ENCODE data around the gene CFAP141. TPM values are rescaled to one million over a fixed set of nuclear protein-coding genes. Genes with fewer than 3 reads are reported as not detected.
"Not testable (repeated sequence)": the region's sequence is repeated elsewhere in the genome, so short reads cannot be mapped to it uniquely, and the experiment has no call there.

Gene CFAP141
- total and polyA plus RNA-seq, 8 donors, result not detected

GRCh38 chr1:154239491-154239890 lies 33.4 kb upstream of the CFAP141 start:
- H3K27ac ChIP-seq, result no peak overlapping the region
- H3K4me1 ChIP-seq, result peaks cover 0 to 16% (median 3%) of the 10 kb centered on the region in 4 donors
- intact Hi-C loops (cut with DNase I; ENCODE audit: low total_unique reads), result no loop called here
- no peaks in the 10 kb centered on the region for H3K9me3 ChIP-seq
- TF ChIP-seq CTCF (IDR thresholded peaks at IDR 0.05) (no peak), EP300 (IDR thresholded peaks at IDR 0.05) (no peak), POLR2A (IDR thresholded peaks at IDR 0.05) (no peak), POLR2AphosphoS5 (IDR thresholded peaks at IDR 0.05) (no peak)
- WGBS, 5 donors, result 82 to 93% (median 89%) methylated on average over 3 of the region's 3 CpGs
- peaks cover 72 to 100% (median 100%) of the 10 kb centered on the region in 4 donors for H3K36me3 ChIP-seq
- no peaks in the 10 kb centered on the region for H3K27me3 ChIP-seq
- H3K4me3 ChIP-seq, result no peak overlapping the region
- DNase-seq, result no peak

- DNase-seq, result no peak
Measured at GRCh38 chr1:154237880-154238506, 31.9 kb upstream of the CFAP141 start.

GRCh38 chr1:154237435-154237834 lies 31.3 kb upstream of the CFAP141 start:
- Histone ChIP-seq H3K36me3 (peaks cover 69 to 100% (median 100%) of the 10 kb centered on the region in 4 donors), H3K4me1 (peaks cover 0 to 16% (median 3%) of the 10 kb centered on the region in 4 donors), H3K9me3 (no peaks in the 10 kb centered on the region), H3K4me3 (no peak overlapping the region), H3K27ac (no peak overlapping the region), H3K27me3 (no peaks in the 10 kb centered on the region)
- TF ChIP-seq POLR2AphosphoS5 (IDR thresholded peaks at IDR 0.05) (no peak), POLR2A (IDR thresholded peaks at IDR 0.05) (no peak), EP300 (IDR thresholded peaks at IDR 0.05) (no peak), CTCF (IDR thresholded peaks at IDR 0.05) (no peak)
- WGBS, 5 donors, result 82 to 94% (median 86%) methylated on average over 2 of the region's 2 CpGs
- DNase-seq, result no peak
- intact Hi-C loops (cut with DNase I; ENCODE audit: low total_unique reads), result no loop called here

More at GRCh38 chr1:154237880-154238506, 31.9 kb upstream of the CFAP141 start:
- Histone ChIP-seq H3K36me3 (peaks cover 70 to 100% (median 100%) of the 10 kb centered on the region in 4 donors), H3K27ac (no peak overlapping the region), H3K4me1 (peaks cover 0 to 16% (median 3%) of the 10 kb centered on the region in 4 donors), H3K4me3 (no peak overlapping the region), H3K9me3 (no peaks in the 10 kb centered on the region), H3K27me3 (no peaks in the 10 kb centered on the region)
- intact Hi-C loops (cut with DNase I; ENCODE audit: low total_unique reads), result no loop called here
- WGBS, 5 donors, result 90 to 95% (median 92%) methylated on average over 6 of the region's 6 CpGs
- TF ChIP-seq POLR2A (IDR thresholded peaks at IDR 0.05), result no peak
- TF ChIP-seq EP300 (IDR thresholded peaks at IDR 0.05), result no peak
- TF ChIP-seq CTCF (IDR thresholded peaks at IDR 0.05), result no peak
- TF ChIP-seq POLR2AphosphoS5 (IDR thresholded peaks at IDR 0.05), result no peak

GRCh38 chr1:154236855-154237254 lies 30.7 kb upstream of the CFAP141 start:
- H3K9me3 ChIP-seq, result no peaks in the 10 kb centered on the region
- H3K27ac ChIP-seq, result no peak overlapping the region
- DNase-seq, result no peak
- 58 to 80% (median 67%) methylated on average over 4 of the region's 4 CpGs for WGBS, 5 donors
- no peaks in the 10 kb centered on the region for H3K27me3 ChIP-seq
- TF ChIP-seq EP300 (IDR thresholded peaks at IDR 0.05) (no peak), POLR2AphosphoS5 (IDR thresholded peaks at IDR 0.05) (no peak), POLR2A (IDR thresholded peaks at IDR 0.05) (no peak), CTCF (IDR thresholded peaks at IDR 0.05) (no peak)
- peaks cover 0 to 14% (median 2%) of the 10 kb centered on the region in 4 donors for H3K4me1 ChIP-seq
- H3K36me3 ChIP-seq, result peaks cover 63 to 100% (median 100%) of the 10 kb centered on the region in 4 donors
- intact Hi-C loops (cut with DNase I; ENCODE audit: low total_unique reads), result no loop called here
- H3K4me3 ChIP-seq, result no peak overlapping the region

- intact Hi-C loops (cut with DNase I; ENCODE audit: low total_unique reads); H3K9me3 ChIP-seq; H3K4me3 ChIP-seq; H3K27ac ChIP-seq; H3K27me3 ChIP-seq; DNase-seq; H3K4me1 ChIP-seq: not testable (repeated sequence)
- peaks cover 76 to 100% (median 100%) of the 10 kb centered on the region in 4 donors for H3K36me3 ChIP-seq
- WGBS, 5 donors, result 87 to 98% (median 96%) methylated on average over 12 of the region's 12 CpGs
Measured at GRCh38 chr1:154233127-154233526, 27.0 kb upstream of the CFAP141 start.

- peaks cover 69 to 100% (median 100%) of the 10 kb centered on the region in 4 donors for H3K36me3 ChIP-seq
- intact Hi-C loops (cut with DNase I; ENCODE audit: low total_unique reads); H3K4me3 ChIP-seq; H3K4me1 ChIP-seq; H3K9me3 ChIP-seq; DNase-seq; H3K27me3 ChIP-seq; H3K27ac ChIP-seq: not testable (repeated sequence)
- WGBS, 5 donors, result 94 to 100% (median 98%) methylated on average over 2 to 3 of the region's 3 CpGs
Measured at GRCh38 chr1:154231112-154231511, 25.0 kb upstream of the CFAP141 start.
